Cardiac muscle cell (in vitro differentiated cells and primary cell): ENCODE measurements around the gene MKS1. TPM values are rescaled to one million over a fixed set of nuclear protein-coding genes. Genes with fewer than 3 reads are reported as not detected.

Experiments used
- DNase-seq, 2 donors: peaks; one replicate each; pipeline versions ENCODE4 v3.0.0 to v3.0.0-alpha.2; 2010 to 2017; ENCODE audit warnings: low read depth in 1 of 2, low spot score in 1 of 2
- H3K27ac ChIP-seq: fragments of 200-600 bp; sonication (generic); 2 replicates; pipeline ENCODE4 v1.5.1; 2016
- H3K27me3 ChIP-seq: fragments of 200-600 bp; sonication (generic); 2 replicates; pipeline ENCODE4 v1.6.0; 2016; ENCODE audit warnings: control low read depth
- H3K36me3 ChIP-seq: fragments of 200-600 bp; sonication (generic); 2 replicates; pipeline ENCODE4 v1.5.1; 2016; ENCODE audit warnings: control low read depth
- H3K4me1 ChIP-seq: fragments of 200-600 bp; sonication (generic); 2 replicates; pipeline ENCODE4 v1.8.1; 2017; ENCODE audit warnings: low read depth, mild to moderate bottlenecking, mixed run types
- H3K4me3 ChIP-seq: fragments of 200-600 bp; sonication (generic); 2 replicates; pipeline ENCODE4 v1.5.1; 2016; ENCODE audit warnings: mild to moderate bottlenecking
- H3K9me3 ChIP-seq: fragments of 200-600 bp; sonication (generic); 2 replicates; pipeline ENCODE4 v1.5.1; 2017; ENCODE audit warnings: low read depth, mild to moderate bottlenecking, control low read depth
- CTCF ChIP-seq: IDR thresholded peaks from 2 replicates; pipeline ENCODE4 v1.5.1; 2012; ENCODE audit warnings: low read depth, mild to moderate bottlenecking, low read length
- polyA plus RNA-seq: library from polyadenylated mRNA; unstranded; fragments of >200 nt; fragmentation: Nextera tagmentation; extraction: Ambion mirVana; gene quantifications from 2 replicates; pipeline ENCODE4 v1.2.1, GENCODE V29; 2016
- total RNA-seq: library from RNA; depleted of rRNA; stranded (reverse); fragments of >200 nt; gene quantifications from 2 replicates; pipeline ENCODE4 v1.2.3, GENCODE V29; 2016

The MKS1 gene
- total and polyA plus RNA-seq, 2 experiments from 2014 or later: 28.6 to 29.7 TPM

- TF ChIP-seq CTCF: no peak
- peaks cover 90% of the 10 kb centered on the region for H3K27me3 ChIP-seq
- no peak overlapping the region for H3K4me3 ChIP-seq
- H3K36me3 ChIP-seq: no peaks in the 10 kb centered on the region
- DNase-seq: no peak
- H3K4me1 ChIP-seq: no peaks in the 10 kb centered on the region
- no peak overlapping the region for H3K27ac ChIP-seq
- no peaks in the 10 kb centered on the region for H3K9me3 ChIP-seq
Measured at GRCh38 chr17:58246781-58247180, 27.7 kb upstream of the MKS1 start.

DNA sequence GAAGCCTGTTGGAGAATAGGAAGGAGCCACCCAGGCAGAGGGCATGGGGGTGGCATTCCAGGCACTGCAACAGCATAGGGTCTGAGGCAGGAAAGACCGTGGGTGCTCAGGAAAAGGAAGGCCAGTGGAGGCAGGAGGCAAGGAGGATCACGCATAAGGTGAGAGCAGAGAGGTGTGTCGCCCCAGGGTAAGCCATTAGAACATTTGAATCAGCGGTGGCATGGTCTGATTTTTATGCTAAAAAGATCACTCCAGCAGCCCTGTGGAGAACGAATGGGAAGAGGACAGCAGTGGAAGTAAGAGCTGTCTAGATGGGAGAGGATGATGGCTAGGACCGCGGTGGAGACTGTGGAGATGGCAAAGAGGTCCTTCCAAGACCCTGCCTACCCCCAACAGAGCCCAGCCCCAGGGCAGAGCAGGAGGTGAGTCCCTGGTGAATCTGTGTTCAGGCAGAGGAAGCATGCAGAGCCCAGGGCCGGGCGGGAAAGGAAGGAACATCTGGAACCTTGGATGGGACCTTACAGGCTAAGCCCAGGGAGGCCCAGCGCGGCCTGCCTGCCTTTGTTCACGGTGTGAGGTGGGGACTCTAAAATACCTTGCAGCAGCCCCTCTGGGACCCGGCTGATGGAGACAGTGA is 27.2 kb upstream of the MKS1 start:
- H3K27me3 ChIP-seq: peaks cover 90% of the 10 kb centered on the region
- TF ChIP-seq CTCF: no peak
- DNase-seq: no peak
- no peak overlapping the region for H3K4me3 ChIP-seq
- H3K27ac ChIP-seq: no peak overlapping the region
- H3K36me3 ChIP-seq: no peaks in the 10 kb centered on the region
- no peaks in the 10 kb centered on the region for H3K9me3 ChIP-seq
- H3K4me1 ChIP-seq: no peaks in the 10 kb centered on the region

DNA sequence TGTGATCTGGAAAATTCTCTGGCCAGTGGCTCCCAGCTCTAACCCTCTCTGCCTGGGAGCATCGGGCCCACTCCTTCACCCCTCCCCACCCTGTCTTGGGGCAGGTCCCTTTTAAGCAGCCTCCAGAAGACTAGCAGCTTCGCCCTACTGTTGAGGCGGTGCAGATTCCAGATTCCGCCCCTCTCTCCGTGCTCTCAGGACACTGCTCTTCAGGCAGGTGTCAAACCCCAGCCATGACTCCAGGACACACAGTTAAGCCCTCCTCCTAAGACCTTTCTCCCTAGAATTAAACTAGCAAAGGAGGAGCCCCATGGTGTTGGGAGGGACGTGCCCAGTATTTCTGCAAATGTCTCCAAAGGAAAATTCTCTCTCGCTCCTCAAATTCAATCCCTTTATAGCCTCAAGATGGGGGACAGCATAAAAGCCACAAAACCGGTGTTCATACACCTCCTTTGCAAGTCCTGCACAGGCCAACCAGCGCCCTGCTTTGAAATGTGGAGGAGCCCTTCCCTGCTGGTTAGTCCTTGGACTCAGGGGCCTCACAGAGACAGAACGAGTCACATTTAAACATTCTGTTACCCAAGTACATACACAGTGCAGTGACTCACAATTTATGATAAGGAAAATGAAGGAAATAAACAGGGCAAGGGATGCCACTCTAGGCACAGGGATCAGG is 26.5 kb upstream of the MKS1 start:
- no peak for DNase-seq
- no peaks in the 10 kb centered on the region for H3K9me3 ChIP-seq
- H3K27ac ChIP-seq: no peak overlapping the region
- H3K4me1 ChIP-seq: no peaks in the 10 kb centered on the region
- peaks cover 89% of the 10 kb centered on the region for H3K27me3 ChIP-seq
- TF ChIP-seq CTCF: no peak
- no peaks in the 10 kb centered on the region for H3K36me3 ChIP-seq
- no peak overlapping the region for H3K4me3 ChIP-seq

GRCh38 chr17:58244963-58245362 is 25.9 kb upstream of the MKS1 start:
- peaks cover 89% of the 10 kb centered on the region for H3K27me3 ChIP-seq
- no peaks in the 10 kb centered on the region for H3K4me1 ChIP-seq
- H3K36me3 ChIP-seq: no peaks in the 10 kb centered on the region

GRCh38 chr17:58242171-58242784 is 23.2 kb upstream of the MKS1 start:
- no peak overlapping the region for H3K4me3 ChIP-seq
- H3K9me3 ChIP-seq: no peaks in the 10 kb centered on the region
- no peaks in the 10 kb centered on the region for H3K36me3 ChIP-seq
- no peaks in the 10 kb centered on the region for H3K4me1 ChIP-seq
- no peak overlapping the region for H3K27ac ChIP-seq
- TF ChIP-seq CTCF: no peak
- DNase-seq: no peak
- peaks cover 90% of the 10 kb centered on the region for H3K27me3 ChIP-seq

More at GRCh38 chr17:58244963-58245362, 25.9 kb upstream of the MKS1 start:
- Histone ChIP-seq H3K4me3 (no peak overlapping the region), H3K9me3 (no peaks in the 10 kb centered on the region), H3K27ac (no peak overlapping the region)
- DNase-seq: no peak
- TF ChIP-seq CTCF: no peak
